Fibroblast of skin of abdomen (primary cell): Measurements from ENCODE around the gene C16orf46.

ENCODE experiments used
- DNase-seq: peaks from one replicate; pipeline ENCODE4 v3.0.0-alpha.2; 2013

The C16orf46 gene

DNA sequence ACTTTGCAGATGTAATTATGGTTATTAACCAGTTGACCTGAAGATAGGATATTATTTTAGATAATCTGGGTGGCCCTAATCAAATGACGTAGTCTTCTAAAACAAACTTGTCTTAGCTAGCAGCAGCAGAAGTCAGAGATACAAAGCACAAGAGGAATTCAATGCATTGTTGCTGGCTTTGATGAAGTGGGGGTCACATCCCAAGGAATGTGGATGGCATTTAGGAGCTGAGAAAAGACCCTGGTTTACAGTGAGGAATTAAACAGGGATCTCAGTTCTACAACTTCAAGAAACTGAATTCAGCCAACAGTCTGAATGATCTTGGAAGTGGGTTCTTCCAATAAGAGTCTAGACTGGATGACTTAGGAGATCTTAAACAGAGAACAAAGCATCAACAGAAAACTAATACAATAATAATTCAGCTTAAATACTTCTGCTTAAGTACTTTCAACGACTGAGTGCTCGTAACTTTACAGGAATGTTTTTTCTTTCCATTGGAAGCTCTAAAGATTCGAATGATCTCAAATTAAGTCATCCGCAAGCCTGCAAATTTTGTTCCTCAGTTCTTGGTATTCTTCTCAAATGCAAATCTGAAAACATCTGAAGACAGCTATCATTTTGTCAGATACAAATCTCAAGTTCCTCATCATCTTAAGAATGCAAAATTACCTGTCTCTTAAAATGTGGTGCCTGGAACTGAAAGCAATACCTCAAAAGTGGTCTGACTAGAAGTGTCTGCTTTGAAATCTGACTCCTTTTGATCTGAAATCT is 3.3 kb downstream of the C16orf46 start:
- no peak for DNase-seq

DNA sequence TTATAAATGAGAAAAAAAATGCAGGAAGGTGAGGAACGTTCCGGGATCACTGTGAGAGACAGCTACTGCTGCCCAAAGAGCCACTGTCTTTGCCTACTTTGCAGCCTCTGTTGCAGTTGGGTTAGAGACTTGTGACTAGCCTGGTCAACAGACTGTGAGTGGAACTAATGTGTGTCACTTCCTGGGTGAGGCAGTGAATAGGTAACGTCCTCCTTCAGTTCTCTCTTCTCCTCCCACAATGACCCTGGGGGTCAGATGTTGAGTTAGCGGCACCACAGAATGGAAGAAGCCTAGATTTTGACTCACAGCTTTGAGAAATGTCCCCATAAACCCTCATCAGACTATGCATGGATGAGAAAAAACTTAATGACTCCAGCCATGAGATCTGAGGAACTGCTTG is 5.2 kb downstream of the C16orf46 start:
- DNase-seq = no peak

DNA sequence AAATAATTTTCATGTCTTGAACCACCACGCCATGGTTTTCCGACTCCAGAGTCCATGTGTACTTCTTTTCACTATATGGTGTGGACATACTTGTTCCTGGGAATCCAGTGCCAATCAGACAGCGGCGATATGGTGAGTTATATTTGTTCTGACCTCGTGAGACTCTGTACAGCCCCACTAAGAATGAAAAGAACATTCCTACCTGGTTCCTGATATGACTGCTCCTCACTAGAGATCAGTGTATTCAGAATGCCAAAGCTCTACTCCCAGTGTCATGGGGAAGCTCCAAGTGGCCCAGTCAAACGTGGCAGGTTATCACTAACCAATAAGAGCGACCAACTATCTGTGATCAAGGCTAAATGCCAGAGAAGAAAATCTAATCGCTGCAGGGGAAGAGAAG is 6.1 kb downstream of the C16orf46 start:
- no peak for DNase-seq

DNA sequence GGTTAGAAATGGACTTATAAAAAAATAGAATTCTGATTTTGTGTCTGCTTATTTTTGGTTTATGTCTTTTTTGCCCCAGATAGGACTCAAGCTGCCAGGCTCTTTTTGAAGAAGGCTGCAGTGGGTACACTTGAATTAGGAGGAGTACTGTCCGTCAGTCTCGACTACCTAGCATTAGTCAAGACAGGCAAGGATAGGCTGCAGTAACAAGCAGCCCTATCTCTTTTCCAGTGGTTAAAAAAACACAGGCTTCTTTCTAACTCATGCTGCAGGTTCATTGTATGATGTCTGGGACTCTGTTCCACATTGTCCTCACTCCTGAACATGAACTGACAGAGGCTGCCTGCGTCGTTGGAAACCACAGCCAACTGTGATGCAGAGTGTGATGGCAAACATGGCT is 8.0 kb downstream of the C16orf46 start:
- no peak for DNase-seq

DNA sequence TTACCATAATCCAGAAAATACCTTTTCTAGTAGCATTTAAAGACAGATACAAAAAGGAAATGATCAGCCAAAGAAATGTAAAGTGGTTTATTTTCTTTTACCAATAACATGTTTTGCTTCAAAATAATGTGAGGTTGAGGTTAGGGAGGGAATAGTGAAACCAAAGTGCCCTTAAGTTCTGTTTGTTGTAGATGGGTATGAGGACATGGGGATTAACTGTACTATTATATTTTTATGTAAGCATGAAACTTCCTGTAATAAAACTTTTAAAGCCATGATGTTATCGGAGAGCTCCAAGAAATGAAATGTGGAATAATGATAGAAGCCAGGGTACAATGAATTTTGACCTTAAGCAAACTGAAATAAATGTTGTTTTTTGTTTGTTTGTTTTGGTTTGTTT is 9.9 kb downstream of the C16orf46 start:
- no peak for DNase-seq

DNA sequence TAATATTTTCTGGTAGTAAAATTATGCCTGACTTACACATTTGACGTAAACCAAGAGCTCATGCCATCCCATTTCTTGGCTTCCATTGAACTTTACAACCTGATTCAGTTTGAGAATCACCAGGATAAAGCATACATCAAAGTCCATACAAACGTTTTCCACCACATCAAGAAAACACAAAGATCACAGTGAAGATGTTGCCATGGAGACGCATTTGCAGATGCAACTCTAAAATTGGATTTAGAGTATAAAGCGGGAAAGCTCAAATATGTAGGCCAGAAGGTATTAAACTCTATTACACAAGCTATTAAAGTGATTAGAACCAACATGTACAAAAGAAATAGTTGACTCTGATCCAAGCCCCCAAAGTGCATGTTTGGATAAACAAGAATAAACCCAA is 10.4 kb downstream of the C16orf46 start:
- no peak for DNase-seq

DNA sequence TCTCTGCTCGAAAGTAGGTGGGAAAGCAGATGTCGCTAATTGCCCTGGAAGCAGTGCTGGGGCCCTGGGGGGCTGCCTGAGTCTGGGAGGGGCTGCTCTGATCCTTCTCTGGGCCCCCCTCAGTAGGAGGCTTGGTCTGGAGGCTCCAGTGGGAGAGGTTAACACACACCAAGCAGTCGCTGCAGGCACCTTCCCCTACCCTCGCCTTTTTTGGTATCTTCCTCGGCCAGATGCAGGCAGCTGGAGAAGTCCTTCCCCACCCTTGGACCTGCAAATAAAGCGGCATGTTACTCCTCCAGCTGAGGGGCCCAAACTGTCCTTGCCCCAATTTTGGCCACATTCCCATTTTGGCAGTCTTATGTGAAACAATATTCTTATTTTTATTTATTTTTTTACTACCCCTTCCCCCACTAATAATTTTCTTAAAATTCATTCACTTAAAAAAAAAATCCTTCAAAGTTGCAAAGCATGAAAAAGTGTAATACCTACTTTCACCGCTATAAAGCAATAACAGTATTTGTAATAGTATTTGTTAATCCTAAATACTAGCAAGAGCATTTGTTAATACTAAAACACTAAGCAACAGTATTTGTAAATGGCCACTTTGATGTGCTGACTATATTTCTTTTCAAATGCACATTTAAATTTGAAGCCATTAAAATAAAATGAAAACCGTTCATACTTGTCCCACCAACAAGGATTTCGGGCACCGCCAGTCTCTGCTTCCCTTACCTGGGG is 15.0 kb downstream of the C16orf46 start:
- DNase-seq = no peak

DNA sequence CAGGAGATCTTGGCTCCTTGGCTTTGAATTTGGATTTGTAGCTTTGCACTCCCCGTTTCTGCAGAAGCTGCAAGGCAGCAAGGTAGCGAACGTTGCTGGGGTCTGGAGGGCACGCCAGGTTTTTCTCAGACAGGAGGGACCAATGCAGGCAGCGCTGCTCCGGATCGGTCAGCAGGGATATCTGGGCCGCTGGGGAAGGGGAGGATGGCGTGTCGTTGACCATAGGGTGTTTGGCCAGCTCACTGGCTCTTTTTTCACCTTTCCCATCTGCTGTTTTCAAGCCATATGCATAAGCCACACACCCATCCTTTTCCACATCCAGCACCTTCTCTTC is 15.8 kb downstream of the C16orf46 start:
- no peak for DNase-seq

DNA sequence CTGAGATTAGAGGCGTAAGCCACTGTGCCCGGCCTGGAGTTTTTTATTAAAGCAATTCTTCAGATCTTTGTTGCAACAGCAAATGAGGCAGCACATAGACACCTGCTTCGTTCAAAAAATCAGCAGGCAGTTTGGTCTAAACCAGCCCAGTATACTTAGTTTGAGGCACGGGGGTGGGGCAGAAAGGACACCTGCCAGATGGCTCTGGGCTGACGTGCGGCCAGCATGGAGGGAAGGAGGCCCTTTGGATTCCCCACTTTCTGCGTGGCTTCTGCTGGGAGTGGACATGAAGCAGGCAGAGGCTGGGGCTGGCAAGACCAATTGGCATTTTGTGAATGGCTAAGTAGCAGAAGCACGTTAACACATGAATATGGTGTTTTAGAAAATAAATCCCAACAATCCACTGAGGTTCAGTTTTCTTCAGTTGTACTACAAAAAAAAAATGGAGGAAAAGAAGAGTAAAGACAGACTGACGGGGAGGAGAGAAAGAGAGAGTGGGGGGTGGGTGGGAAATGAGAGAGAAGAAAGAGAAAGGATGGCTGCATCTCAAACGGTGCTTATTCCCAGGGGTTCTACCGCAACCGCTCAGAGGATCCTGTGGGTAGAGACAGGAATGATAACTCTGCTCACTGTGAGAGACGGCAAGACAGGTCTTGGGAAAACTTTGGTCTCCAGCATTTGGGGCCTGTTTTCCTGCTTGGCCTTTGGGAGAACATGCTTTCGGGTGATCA is 16.3 kb downstream of the C16orf46 start:
- DNase-seq = no peak

DNA sequence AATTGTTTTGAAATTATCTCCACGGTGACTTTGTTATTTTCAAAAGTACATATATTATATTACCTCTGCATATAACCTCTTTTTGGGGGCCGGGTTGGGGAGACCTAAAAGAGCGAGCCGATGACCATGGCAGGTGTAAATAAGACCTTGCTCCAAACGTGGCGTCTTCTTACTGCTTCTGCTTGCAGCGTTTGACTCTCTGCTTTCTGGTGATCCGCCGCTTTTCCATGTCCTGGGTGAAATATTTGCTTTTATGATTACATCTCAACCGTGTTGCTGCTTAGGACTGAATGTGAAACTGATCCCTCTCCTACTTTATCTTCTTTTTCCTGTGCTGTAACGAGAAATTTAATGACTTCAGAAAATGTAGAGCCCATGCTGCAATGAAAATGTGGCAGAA is 23.3 kb downstream of the C16orf46 start:
- DNase-seq = no peak

DNA sequence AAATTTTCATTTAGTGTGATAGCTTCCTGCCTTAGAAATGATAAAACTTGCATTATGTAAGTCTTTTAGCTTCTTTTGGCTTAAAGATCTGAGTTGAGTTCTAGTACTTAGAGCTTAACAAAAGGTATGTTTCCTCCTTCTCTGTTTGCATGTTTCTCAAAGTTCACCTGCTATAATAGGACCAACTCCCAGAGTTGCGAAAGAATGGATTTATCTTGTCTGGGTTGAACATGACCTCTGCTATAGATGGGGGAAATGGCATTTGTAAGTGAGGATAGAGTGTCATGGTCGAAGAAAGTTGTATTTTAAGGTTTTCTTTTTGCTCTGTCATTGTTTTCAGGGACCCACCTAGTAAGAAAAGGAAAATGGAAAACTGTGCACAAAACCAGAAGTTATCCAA is 34.2 kb downstream of the C16orf46 start:
- DNase-seq = no peak

DNA sequence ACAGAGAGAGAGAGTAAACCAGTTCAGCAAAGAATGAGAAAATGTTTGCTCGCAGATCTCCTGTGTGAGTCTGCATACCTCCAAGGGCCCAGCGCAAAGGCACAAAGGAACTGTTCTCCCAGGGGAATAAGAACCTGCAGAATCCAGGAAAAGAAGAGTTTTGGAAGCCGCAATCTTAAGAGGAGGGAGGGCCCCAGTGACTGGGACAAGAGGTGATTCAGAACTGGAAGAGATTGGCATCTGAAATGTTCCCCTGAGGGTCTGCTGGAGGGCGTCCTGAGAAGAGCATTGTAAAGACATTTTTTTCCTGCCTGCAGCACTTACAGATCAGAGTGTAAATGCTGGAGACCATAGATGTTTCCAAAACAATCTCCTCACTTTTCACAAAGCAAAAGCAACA is 35.3 kb downstream of the C16orf46 start:
- no peak for DNase-seq

DNA sequence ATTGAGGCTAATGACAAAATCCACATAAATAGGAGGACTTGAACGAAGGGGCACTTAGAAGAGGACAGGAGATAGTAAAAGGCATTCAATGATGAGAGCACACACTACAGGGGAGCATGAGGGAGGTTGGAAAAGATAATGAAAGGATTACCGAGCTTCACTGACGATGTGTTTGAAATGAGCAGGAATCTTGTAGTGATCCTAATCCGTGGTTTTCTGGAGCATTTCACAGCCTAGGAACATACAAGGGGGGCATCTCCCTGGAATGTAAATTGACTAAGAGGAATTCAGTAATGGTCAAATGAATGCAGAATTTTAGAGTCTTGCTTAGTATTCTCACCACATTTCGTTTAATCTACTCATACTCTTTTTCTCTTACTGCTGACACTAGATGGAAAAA is 36.2 kb downstream of the C16orf46 start:
- DNase-seq = peak; percentile 70

DNA sequence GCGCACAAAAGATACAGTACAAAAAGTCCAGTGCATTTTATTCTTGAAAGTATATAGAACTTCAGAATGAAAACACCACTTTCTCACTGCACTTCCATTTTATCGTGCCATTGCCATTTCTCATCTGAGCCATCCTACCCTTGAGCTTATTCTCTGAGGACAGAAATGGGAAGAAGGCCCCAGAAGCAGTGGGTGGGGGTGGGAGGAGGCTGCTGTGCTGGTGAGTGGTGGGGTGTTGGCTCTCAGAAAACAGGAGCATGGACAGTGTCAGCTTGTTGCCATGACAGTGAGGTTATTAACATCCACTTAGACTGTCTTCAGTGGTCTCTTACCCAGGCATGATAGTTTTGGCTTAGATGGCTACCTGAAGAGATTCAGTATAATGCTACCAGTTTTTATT is 36.9 kb downstream of the C16orf46 start:
- no peak for DNase-seq

DNA sequence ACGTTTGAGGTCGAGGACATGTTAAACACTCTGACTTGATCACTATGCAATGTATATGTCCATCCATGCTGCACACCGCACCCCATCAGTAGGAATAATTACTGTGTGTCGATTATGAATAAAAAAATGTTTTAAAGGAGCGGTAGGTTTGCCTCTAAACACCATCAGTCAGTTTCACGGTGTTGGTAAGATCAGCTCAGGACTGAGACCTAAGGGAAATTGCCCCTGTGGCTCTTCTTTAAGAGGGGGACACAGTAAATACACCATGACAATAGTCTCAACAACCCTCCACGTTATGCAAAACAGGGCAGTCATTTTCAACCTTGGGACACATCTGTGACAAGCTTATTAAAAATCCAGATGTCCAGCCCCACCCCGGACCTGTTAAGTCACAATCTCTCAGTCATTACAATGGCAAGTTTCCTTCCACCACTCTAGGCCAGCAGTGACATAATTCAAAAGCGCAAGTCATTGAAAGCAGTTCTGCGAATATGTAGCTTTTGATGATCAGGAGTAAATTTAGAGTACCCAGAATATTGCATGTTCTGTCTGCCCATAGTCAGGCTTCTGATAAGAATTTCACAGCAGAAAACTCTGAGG is 40.2 kb downstream of the C16orf46 start:
- no peak for DNase-seq

DNA sequence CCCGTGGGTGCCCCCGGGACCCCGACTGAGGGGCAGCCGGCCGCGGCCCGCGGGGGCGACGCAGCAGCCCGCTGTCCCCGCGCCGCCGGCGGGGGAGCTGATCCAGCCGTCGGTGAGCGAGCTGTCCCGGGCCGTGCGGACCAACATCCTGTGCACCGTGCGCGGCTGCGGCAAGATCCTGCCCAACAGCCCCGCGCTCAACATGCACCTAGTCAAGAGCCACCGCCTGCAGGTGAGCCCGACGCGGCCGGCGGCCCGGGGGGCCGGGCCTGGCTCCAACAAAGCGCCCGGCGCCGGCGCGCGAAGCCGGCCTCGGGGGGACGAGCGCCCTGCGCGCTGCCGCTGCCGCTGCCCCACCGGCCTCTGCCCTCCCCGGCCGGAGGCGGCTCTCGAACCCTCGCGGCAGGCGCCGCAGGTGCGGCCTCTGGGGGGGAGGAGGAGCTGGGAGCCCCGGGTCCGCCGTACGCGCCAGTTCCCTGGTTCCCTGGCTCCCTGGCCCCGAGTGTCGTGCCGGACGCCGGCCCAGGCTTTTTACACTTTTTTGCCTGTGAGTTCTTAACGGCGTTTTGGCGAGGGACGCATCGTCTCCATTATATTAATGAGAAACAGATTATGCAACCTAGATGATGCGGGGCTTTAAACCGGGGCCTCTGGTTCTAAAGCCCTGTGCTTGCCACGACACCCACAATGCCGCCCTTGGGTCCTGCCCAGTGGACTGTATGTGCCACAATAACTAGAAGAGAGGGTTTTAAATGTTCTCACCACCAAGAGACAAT is 40.9 kb downstream of the C16orf46 start:
- DNase-seq = peak; percentile 9

DNA sequence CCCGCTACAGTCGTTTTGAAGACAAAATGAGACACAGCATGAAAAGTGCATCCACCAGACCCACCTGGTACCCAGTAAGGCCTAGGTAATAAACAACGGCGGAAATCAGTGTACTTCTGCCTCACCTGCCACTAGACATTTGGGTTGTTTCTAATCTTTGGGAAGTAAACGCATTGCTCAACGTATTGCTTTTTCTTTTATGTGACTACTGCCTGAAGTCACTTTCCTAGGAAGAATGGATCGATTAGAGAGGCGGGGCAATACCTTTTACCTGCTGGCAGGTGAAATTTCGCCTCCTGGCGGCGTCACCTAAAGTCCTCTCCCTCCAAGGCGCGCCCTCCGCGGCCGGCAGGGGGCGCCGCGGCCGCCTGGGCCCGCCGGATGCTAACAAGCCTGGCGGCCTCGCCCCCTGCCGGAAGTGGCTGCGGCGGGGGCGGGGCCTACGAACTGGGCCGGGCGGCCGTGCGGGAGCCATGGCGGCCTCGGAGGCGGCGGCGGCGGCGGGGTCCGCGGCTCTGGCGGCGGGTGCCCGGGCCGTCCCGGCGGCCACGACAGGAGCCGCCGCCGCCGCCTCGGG is 41.6 kb downstream of the C16orf46 start, which contains the start of gene ATMIN:
ATMIN (plus strand) TSS at position 445 of the 577 bp plus-strand sequence; CDS start at position 474, 29 bp downstream.
- peak; percentile 85 for DNase-seq

DNA sequence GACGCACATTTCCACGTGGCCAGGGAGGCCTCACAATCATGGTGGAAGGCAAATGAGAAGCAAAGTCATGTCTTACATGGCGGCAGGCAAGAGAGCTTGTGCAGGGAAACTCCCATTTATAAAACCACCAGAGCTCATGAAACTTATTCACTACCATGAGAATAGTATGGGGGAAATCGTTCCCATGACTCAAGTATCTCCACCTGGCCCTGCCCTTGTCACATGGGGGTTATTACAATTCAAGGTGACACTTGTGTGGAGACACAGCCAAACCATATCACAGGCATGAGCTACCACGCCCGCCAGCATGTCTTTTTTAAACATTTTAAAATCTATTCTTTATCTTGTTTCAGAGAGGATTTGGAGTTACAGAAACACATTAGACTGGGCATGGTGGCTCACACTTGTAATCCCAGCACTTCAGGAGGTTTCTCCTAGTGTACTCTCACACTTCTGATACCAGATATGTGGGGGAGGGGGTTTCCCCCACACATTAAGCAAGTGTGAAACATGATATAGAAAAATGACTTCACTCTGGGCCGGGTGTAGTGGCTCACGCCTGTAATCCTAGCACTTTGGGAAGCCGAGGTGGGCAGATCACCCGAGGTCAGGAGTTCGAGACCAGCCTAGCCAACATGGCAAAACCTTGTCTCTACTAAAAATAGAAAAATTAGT is 47.0 kb downstream of the C16orf46 start:
- no peak for DNase-seq

DNA sequence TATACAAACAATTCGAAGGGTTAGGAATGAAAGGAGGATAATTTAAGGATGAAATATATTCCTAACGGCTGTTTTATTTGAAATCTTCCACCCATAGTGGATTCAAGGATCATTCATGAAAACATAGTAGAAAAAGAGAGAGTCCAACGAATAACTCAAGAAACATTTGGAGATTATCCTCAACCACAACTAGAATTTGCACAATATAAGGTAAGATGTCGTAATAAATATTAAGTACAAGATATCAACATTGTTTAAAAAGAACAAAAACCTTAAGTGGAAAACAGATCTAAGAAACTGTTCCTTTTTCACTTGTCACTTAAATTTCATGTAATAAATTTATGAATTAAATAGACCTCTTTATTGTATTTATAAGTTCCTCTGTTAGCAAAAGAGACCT is 50.6 kb downstream of the C16orf46 start:
- DNase-seq = no peak

DNA sequence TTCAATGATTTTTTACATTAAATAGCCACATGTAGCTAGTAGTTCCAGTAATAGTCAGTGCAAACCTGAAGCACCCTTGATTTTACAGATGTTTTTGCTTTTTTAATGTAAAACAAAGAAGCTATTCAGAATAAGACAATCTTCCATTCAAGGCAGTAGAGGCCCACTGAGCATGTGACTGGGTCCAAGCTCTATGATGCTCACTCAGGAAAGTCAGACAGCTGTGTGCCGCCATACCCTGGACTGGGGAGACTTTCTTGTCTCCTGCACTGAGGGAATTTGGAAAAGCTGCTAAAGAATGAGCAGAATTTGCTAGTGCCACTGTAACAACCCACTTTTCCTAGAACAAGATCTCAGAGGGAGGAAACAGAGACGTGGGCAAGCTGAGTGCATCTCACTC is 58.5 kb downstream of the C16orf46 start:
- no peak for DNase-seq

DNA sequence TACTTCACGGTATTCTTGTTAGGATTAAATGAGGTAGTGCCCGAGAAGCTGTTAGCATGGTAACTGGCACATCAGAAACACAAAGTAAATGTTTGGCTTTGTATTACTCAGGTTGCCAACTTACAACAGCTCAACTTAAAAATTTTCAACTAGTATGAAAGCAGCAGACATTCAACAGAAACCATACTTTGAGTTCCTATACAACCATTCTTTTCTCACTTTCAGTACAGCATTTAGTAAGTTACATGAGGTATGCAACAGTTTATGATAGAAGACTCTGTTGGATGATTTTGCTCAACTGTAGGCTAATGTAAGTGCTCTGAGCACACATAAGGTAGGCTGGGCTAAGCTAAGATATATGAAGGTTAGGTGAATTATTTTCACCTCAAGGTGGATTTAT is 62.4 kb downstream of the C16orf46 start:
- no peak for DNase-seq
